ENCODE data around the gene IRAK3. TPM values are rescaled to one million over a fixed set of nuclear protein-coding genes. Genes with fewer than 3 reads are reported as not detected.

The IRAK3 gene
- total RNA-seq, 1 donor from 2014 or later = 0.05 TPM

- H3K27ac ChIP-seq (ENCODE audit: low read depth, low read length) = no peak overlapping the region
- no peak overlapping the region for H3K4me3 Mint-ChIP-seq (ENCODE audit: unreplicated experiment)
- TF ChIP-seq CTCF (IDR thresholded peaks at IDR 0.05; ENCODE audit: insufficient read depth, low read depth, low read length) (no peak), EZH2 (IDR thresholded peaks at IDR 0.05; ENCODE audit: insufficient read depth, low read length) (no peak)
- no peak overlapping the region for H3K4me2 ChIP-seq (ENCODE audit: low read length)
- DNase-seq (ENCODE audit: low read depth) (no peak), FAIRE-seq (no peak)
- H3K4me1 ChIP-seq (ENCODE audit: insufficient read depth, low read length) = no peaks in the 10 kb centered on the region
- H3K9ac ChIP-seq (ENCODE audit: low read length) = no peak overlapping the region
- peaks cover 11% of the 10 kb centered on the region for H3K9me3 ChIP-seq (ENCODE audit: insufficient read depth, low read depth, low read length)
- peaks cover 10% of the 10 kb centered on the region for H3K9me3 Mint-ChIP-seq (ENCODE audit: unreplicated experiment)
- no peaks in the 10 kb centered on the region for H3K79me2 ChIP-seq (ENCODE audit: insufficient read depth, low read length)
- peaks cover 7% of the 10 kb centered on the region for H3K36me3 ChIP-seq (ENCODE audit: insufficient read depth, low read length)
- no peaks in the 10 kb centered on the region for H3K27me3 ChIP-seq (ENCODE audit: insufficient read depth, low read length)
- H3K4me3 ChIP-seq (ENCODE audit: insufficient read depth, low read depth, low read length) = no peak overlapping the region
- H3K27ac Mint-ChIP-seq (ENCODE audit: unreplicated experiment) = no peak overlapping the region
- H3K4me1 Mint-ChIP-seq (ENCODE audit: low read depth, unreplicated experiment) = peaks cover 3% of the 10 kb centered on the region
- H4K20me1 ChIP-seq (ENCODE audit: insufficient read depth, low read length) = no peaks in the 10 kb centered on the region
- H3K36me3 Mint-ChIP-seq (ENCODE audit: low read depth, unreplicated experiment) = peaks cover 27% of the 10 kb centered on the region
- no peak overlapping the region for H2AFZ ChIP-seq (ENCODE audit: low read depth, low read length)
- H3K27me3 Mint-ChIP-seq (ENCODE audit: low read depth, unreplicated experiment) = no peaks in the 10 kb centered on the region
Measured at GRCh38 chr12:66143868-66144267, 45.1 kb upstream of the IRAK3 start.

- Histone ChIP-seq H3K9me3 (ENCODE audit: insufficient read depth, low read depth, low read length) (peaks cover 11% of the 10 kb centered on the region), H3K9ac (ENCODE audit: low read length) (no peak overlapping the region), H3K27me3 (ENCODE audit: insufficient read depth, low read length) (no peaks in the 10 kb centered on the region), H3K4me2 (ENCODE audit: low read length) (peak overlapping the region; percentile 45), H2AFZ (ENCODE audit: low read depth, low read length) (no peak overlapping the region), H3K79me2 (ENCODE audit: insufficient read depth, low read length) (no peaks in the 10 kb centered on the region), H3K27ac (ENCODE audit: low read depth, low read length) (no peak overlapping the region), H3K36me3 (ENCODE audit: insufficient read depth, low read length) (peaks cover 2% of the 10 kb centered on the region), H4K20me1 (ENCODE audit: insufficient read depth, low read length) (no peaks in the 10 kb centered on the region), H3K4me1 (ENCODE audit: insufficient read depth, low read length) (no peaks in the 10 kb centered on the region), H3K4me3 (ENCODE audit: insufficient read depth, low read depth, low read length) (no peak overlapping the region)
- DNase-seq (ENCODE audit: low read depth) (peak; percentile 31), FAIRE-seq (no peak)
- peak overlapping the region; percentile 80 for H3K27ac Mint-ChIP-seq (ENCODE audit: unreplicated experiment)
- H3K27me3 Mint-ChIP-seq (ENCODE audit: low read depth, unreplicated experiment) = no peaks in the 10 kb centered on the region
- no peak overlapping the region for H3K4me3 Mint-ChIP-seq (ENCODE audit: unreplicated experiment)
- H3K9me3 Mint-ChIP-seq (ENCODE audit: unreplicated experiment) = peaks cover 8% of the 10 kb centered on the region
- H3K36me3 Mint-ChIP-seq (ENCODE audit: low read depth, unreplicated experiment) = peaks cover 19% of the 10 kb centered on the region
- TF ChIP-seq CTCF (IDR thresholded peaks at IDR 0.05; ENCODE audit: insufficient read depth, low read depth, low read length) (peak; percentile 73), EZH2 (IDR thresholded peaks at IDR 0.05; ENCODE audit: insufficient read depth, low read length) (no peak)
- H3K4me1 Mint-ChIP-seq (ENCODE audit: low read depth, unreplicated experiment) = peaks cover 3% of the 10 kb centered on the region
Measured at GRCh38 chr12:66144791-66145754, 43.9 kb upstream of the IRAK3 start.
